ENCODE data around the gene C19orf38. TPM values are rescaled to one million over a fixed set of nuclear protein-coding genes. Genes with fewer than 3 reads are reported as not detected.

The C19orf38 gene
- total and polyA plus RNA-seq, 2 donors (not counting 1 experiment from before 2014, with no cell fraction given), result 1.7 to 2.4 TPM

- ATAC-seq (ENCODE audit: low read depth), result no peak
- H4K20me1 ChIP-seq (ENCODE audit: control insufficient read depth, insufficient read depth, low read length, poor library complexity, severe bottlenecking), result peaks cover 19% of the 10 kb centered on the region
- H3K27me3 ChIP-seq (replicated peaks in 1 of 4; ENCODE audit: control extremely low read depth in 1 of 4, control insufficient read depth in 3 of 4, insufficient read depth in 4 of 4, low read length in 3 of 4), result no peaks in the 10 kb centered on the region
- H3K36me3 ChIP-seq (replicated peaks in 1 of 2; ENCODE audit: control extremely low read depth in 1 of 2, control insufficient read depth in 1 of 2, extremely low read depth in 1 of 2, insufficient read depth in 2 of 2, low read length in 1 of 2), result peaks cover 10 to 86% of the 10 kb centered on the region in 2 experiments
- H3K4me3 ChIP-seq (ENCODE audit: control extremely low read depth in 1 of 5, extremely low read depth in 1 of 5, insufficient read depth in 1 of 5, low read depth in 2 of 5, low read length in 4 of 5), result no peak overlapping the region
- DNase-seq, result no peak
- Mint-ChIP-seq H3K9me3 (ENCODE audit: insufficient read depth) (no peaks in the 10 kb centered on the region), H3K27ac (no peak overlapping the region), H3K4me3 (no peak overlapping the region), H3K4me1 (peaks cover 13% of the 10 kb centered on the region), H3K27me3 (no peaks in the 10 kb centered on the region)
- H3K4me1 ChIP-seq (ENCODE audit: control insufficient read depth in 2 of 2, insufficient read depth in 2 of 2, low read length in 2 of 2), result peaks cover 0 to 16% of the 10 kb centered on the region in 2 donors
- no peak overlapping the region for H3K4me2 ChIP-seq (replicated peaks; ENCODE audit: low read depth, low read length, poor library complexity, severe bottlenecking)
- H3K79me2 ChIP-seq (ENCODE audit: control insufficient read depth, insufficient read depth, low read length), result peaks cover 37% of the 10 kb centered on the region
- TF ChIP-seq EZH2 (IDR thresholded peaks at IDR 0.05; ENCODE audit: borderline replicate concordance, insufficient read depth, low read depth, low read length, poor library complexity, severe bottlenecking) (no peak), CTCF (IDR thresholded peaks at IDR 0.05) (no peak)
- WGBS (ENCODE audit: insufficient coverage), result 97% methylated on average over 9 of the region's 9 CpGs
- no peaks in the 10 kb centered on the region for H3K9me3 ChIP-seq (ENCODE audit: control extremely low read depth in 1 of 3, control insufficient read depth in 2 of 3, insufficient read depth in 1 of 3, low read length in 2 of 3)
- CTCF ChIA-PET, result interaction anchor here (1.4 kb wide), 1 partner anchor 83 kb away, joined by 8 read pairs; the partner anchor contains the start of gene DNM2
- no peak overlapping the region for H2AFZ ChIP-seq (ENCODE audit: insufficient read depth, low read depth, low read length, poor library complexity, severe bottlenecking)
- H3K27ac ChIP-seq (ENCODE audit: low read length in 2 of 2), result no peak overlapping the region
- no peak overlapping the region for H3K9ac ChIP-seq (ENCODE audit: low read length)
- POLR2A ChIA-PET, result interaction anchor here (0.7 kb wide), 1 partner anchor 63 kb away, joined by 5 read pairs; no protein-coding TSS in a partner anchor
- intact Hi-C loops (cut with micrococcal nuclease), result no loop called here
These were observed 47.7 kb upstream of the C19orf38 start for GRCh38 chr19:10800488-10800887.

- H4K20me1 ChIP-seq (ENCODE audit: control insufficient read depth, insufficient read depth, low read length, poor library complexity, severe bottlenecking), result peaks cover 8% of the 10 kb centered on the region
- peaks cover 10 to 73% of the 10 kb centered on the region in 2 experiments for H3K36me3 ChIP-seq (replicated peaks in 1 of 2; ENCODE audit: control extremely low read depth in 1 of 2, control insufficient read depth in 1 of 2, extremely low read depth in 1 of 2, insufficient read depth in 2 of 2, low read length in 1 of 2)
- Mint-ChIP-seq H3K9me3 (ENCODE audit: insufficient read depth) (no peaks in the 10 kb centered on the region), H3K27me3 (no peaks in the 10 kb centered on the region), H3K4me1 (peaks cover 9% of the 10 kb centered on the region), H3K4me3 (no peak overlapping the region), H3K27ac (no peak overlapping the region)
- H3K9ac ChIP-seq (ENCODE audit: low read length), result no peak overlapping the region
- H3K4me2 ChIP-seq (replicated peaks; ENCODE audit: low read depth, low read length, poor library complexity, severe bottlenecking), result no peak overlapping the region
- H3K4me1 ChIP-seq (ENCODE audit: control insufficient read depth in 2 of 2, insufficient read depth in 2 of 2, low read length in 2 of 2), result peaks cover 0 to 7% of the 10 kb centered on the region in 2 donors
- WGBS (ENCODE audit: insufficient coverage), result 93% methylated on average over 5 of the region's 5 CpGs
- H2AFZ ChIP-seq (ENCODE audit: insufficient read depth, low read depth, low read length, poor library complexity, severe bottlenecking), result no peak overlapping the region
- ATAC-seq (ENCODE audit: low read depth) (no peak), DNase-seq (no peak)
- POLR2A ChIA-PET, result interaction anchor here (0.5 kb wide), 1 partner anchor 172 kb away, joined by 3 read pairs; no protein-coding TSS in a partner anchor
- CTCF ChIA-PET, result interaction anchor here (1.2 kb wide), 1 partner anchor 103 kb away, joined by 3 read pairs; no protein-coding TSS in a partner anchor
- intact Hi-C loops (cut with micrococcal nuclease), result no loop called here
- H3K79me2 ChIP-seq (ENCODE audit: control insufficient read depth, insufficient read depth, low read length), result peaks cover 27% of the 10 kb centered on the region
- no peak overlapping the region for H3K4me3 ChIP-seq (ENCODE audit: control extremely low read depth in 1 of 5, extremely low read depth in 1 of 5, insufficient read depth in 1 of 5, low read depth in 2 of 5, low read length in 4 of 5)
- no peak overlapping the region for H3K27ac ChIP-seq (ENCODE audit: low read length in 2 of 2)
- TF ChIP-seq EZH2 (IDR thresholded peaks at IDR 0.05; ENCODE audit: borderline replicate concordance, insufficient read depth, low read depth, low read length, poor library complexity, severe bottlenecking) (no peak), CTCF (IDR thresholded peaks at IDR 0.05) (no peak)
- H3K27me3 ChIP-seq (replicated peaks in 1 of 4; ENCODE audit: control extremely low read depth in 1 of 4, control insufficient read depth in 3 of 4, insufficient read depth in 4 of 4, low read length in 3 of 4), result no peaks in the 10 kb centered on the region
- H3K9me3 ChIP-seq (ENCODE audit: control extremely low read depth in 1 of 3, control insufficient read depth in 2 of 3, insufficient read depth in 1 of 3, low read length in 2 of 3), result no peaks in the 10 kb centered on the region
These were observed 45.7 kb upstream of the C19orf38 start for GRCh38 chr19:10802479-10802878.
